ENCODE data around the gene DKK1.
A peak's percentile ranks its signal among the peaks of the same experiment; 100 is the strongest.
"Not testable (repeated sequence)": the region's sequence is repeated elsewhere in the genome, so short reads cannot be mapped to it uniquely, and the experiment has no call there.

Gene DKK1

GRCh38 chr10:52353960-52354394 is 39.9 kb downstream of the DKK1 start:
- no peak overlapping the region for H3K4me3 ChIP-seq (ENCODE audit: control insufficient read depth, low read depth, low read length)
- no peak for TF ChIP-seq CTCF (conservative IDR thresholded peaks at IDR 0.05; ENCODE audit: control insufficient read depth, insufficient read depth, low read depth, low read length)
- peak; percentile 84 for DNase-seq (ENCODE audit: low read depth)

GRCh38 chr10:52357971-52358370 is 43.9 kb downstream of the DKK1 start:
- no peak overlapping the region for H3K4me3 ChIP-seq (ENCODE audit: control insufficient read depth, low read depth, low read length)
- DNase-seq (ENCODE audit: low read depth) = no peak
- no peak for TF ChIP-seq CTCF (conservative IDR thresholded peaks at IDR 0.05; ENCODE audit: control insufficient read depth, insufficient read depth, low read depth, low read length)

- DNase-seq (ENCODE audit: low read depth) = no peak
- TF ChIP-seq CTCF (conservative IDR thresholded peaks at IDR 0.05; ENCODE audit: control insufficient read depth, insufficient read depth, low read depth, low read length) = no peak
- no peak overlapping the region for H3K4me3 ChIP-seq (ENCODE audit: control insufficient read depth, low read depth, low read length)
Measured at GRCh38 chr10:52359441-52359840, 45.4 kb downstream of the DKK1 start.

DNA sequence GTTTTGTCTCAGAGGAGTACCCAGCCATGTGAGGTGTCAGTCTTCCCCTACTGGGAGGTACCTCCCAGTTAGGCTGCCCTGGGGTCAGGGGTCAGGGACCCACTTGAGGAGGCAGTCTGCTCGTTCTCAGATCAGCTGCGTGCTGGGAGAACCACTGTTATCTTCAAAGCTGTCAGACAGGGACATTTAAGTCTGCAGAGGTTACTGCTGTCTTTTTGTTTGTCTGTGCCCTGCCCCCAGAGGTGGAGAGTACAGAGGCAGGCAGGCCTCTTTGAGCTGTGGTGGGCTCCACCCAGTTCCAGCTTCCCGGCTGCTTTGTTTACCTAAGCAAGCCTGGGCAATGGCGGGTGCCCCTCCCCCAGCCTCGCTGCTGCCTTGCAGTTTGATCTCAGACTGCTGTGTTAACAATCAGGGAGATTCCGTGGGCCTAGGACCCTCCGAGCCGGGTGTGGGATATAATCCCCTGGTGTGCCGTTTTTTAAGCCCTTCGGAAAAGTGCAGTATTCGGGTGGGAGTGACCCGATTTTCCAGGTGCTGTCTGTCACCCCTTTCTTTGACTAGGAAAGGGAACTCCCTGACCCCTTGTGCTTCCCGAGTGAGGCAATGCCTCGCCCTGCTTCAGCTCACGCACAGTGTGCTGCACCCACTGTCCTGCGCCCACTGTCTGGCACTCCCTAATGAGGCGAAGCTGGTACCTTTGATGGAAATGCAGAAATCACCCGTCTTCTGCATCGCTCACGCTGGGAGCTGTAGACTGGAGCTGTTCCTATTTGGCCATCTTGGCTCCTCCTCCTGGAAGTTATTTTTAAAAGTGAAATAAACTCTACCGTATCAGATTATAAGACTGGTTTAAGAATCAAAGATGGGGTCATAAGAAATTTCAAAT is 51.7 kb downstream of the DKK1 start:
- DNase-seq (ENCODE audit: low read depth); H3K4me3 ChIP-seq (ENCODE audit: control insufficient read depth, low read depth, low read length): not testable (repeated sequence)

All from fibroblast of mammary gland (primary cell).